ENCODE results near the gene MICU2. TPM values are rescaled to one million over a fixed set of nuclear protein-coding genes. Genes with fewer than 3 reads are reported as not detected.

The MICU2 gene
- total and polyA plus RNA-seq, 2 experiments from 2014 or later: 51.0 to 122 TPM

GRCh38 chr13:21501686-21502085, 102.3 kb downstream of the MICU2 start:
- peak overlapping the region; percentile 93 for H3K27ac Mint-ChIP-seq
- H3K4me3 Mint-ChIP-seq: no peak overlapping the region
- Histone ChIP-seq H3K27ac (ENCODE audit: low read depth) (no peak overlapping the region), H3F3A (replicated peaks; ENCODE audit: low read depth) (no peaks in the 10 kb centered on the region), H3K4me1 (ENCODE audit: insufficient read depth) (no peaks in the 10 kb centered on the region), H3K79me2 (replicated peaks; ENCODE audit: insufficient read depth) (no peaks in the 10 kb centered on the region), H3K27me3 (ENCODE audit: insufficient read depth) (no peaks in the 10 kb centered on the region), H4K20me1 (replicated peaks; ENCODE audit: insufficient read depth) (no peaks in the 10 kb centered on the region), H3K36me3 (ENCODE audit: insufficient read depth) (no peaks in the 10 kb centered on the region), H2AFZ (no peak overlapping the region), H3K9me2 (ENCODE audit: insufficient read depth) (no peaks in the 10 kb centered on the region), H3K4me2 (no peak overlapping the region), H3K4me3 (no peak overlapping the region)
- TF ChIP-seq CTCF (conservative IDR thresholded peaks at IDR 0.05; ENCODE audit: low read depth in 2 of 2): peak; percentile 49 to 52
- no peak for TF ChIP-seq CREB1 (CRISPR knock-in tag; IDR thresholded peaks at IDR 0.05; ENCODE audit: low read depth)
- peaks cover 16% of the 10 kb centered on the region for H3K36me3 Mint-ChIP-seq (ENCODE audit: low read depth)
- peaks cover 4% of the 10 kb centered on the region for H3K27me3 Mint-ChIP-seq (ENCODE audit: insufficient read depth, low read depth, poor library complexity)
- ATAC-seq: peak; percentile 72
- H3K4me1 Mint-ChIP-seq: peaks cover 3% of the 10 kb centered on the region; the same call in 2 of the 3 replicates
- peak; percentile 70 for DNase-seq (ENCODE audit: low spot score)
- H3K9me3 Mint-ChIP-seq: no peaks in the 10 kb centered on the region

GRCh38 chr13:21486322-21486721, 117.6 kb downstream of the MICU2 start:
- Histone ChIP-seq H3K4me3 (no peak overlapping the region), H3F3A (replicated peaks; ENCODE audit: low read depth) (no peaks in the 10 kb centered on the region), H3K79me2 (replicated peaks; ENCODE audit: insufficient read depth) (no peaks in the 10 kb centered on the region), H3K9me2 (ENCODE audit: insufficient read depth) (no peaks in the 10 kb centered on the region), H2AFZ (no peak overlapping the region), H3K27me3 (ENCODE audit: insufficient read depth) (no peaks in the 10 kb centered on the region), H3K4me2 (no peak overlapping the region), H3K27ac (ENCODE audit: low read depth) (no peak overlapping the region), H3K4me1 (ENCODE audit: insufficient read depth) (no peaks in the 10 kb centered on the region), H3K36me3 (ENCODE audit: insufficient read depth) (no peaks in the 10 kb centered on the region), H4K20me1 (replicated peaks; ENCODE audit: insufficient read depth) (no peaks in the 10 kb centered on the region)
- DNase-seq (ENCODE audit: low spot score): no peak
- H3K36me3 Mint-ChIP-seq (ENCODE audit: low read depth): peaks cover 42% of the 10 kb centered on the region
- ATAC-seq: no peak
- H3K4me1 Mint-ChIP-seq: no peaks in the 10 kb centered on the region
- peaks cover 2% of the 10 kb centered on the region for H3K27me3 Mint-ChIP-seq (ENCODE audit: insufficient read depth, low read depth, poor library complexity)
- peaks cover 38% of the 10 kb centered on the region for H3K9me3 Mint-ChIP-seq
- no peak overlapping the region for H3K4me3 Mint-ChIP-seq
- H3K27ac Mint-ChIP-seq: no peak overlapping the region
- no peak for TF ChIP-seq ZNF462 (CRISPR knock-in tag; IDR thresholded peaks at IDR 0.05)
- TF ChIP-seq POLR2AphosphoS5 (IDR thresholded peaks at IDR 0.05; ENCODE audit: low read depth): no peak
- TF ChIP-seq JUNB (IDR thresholded peaks at IDR 0.05; ENCODE audit: unreplicated experiment): no peak
- TF ChIP-seq STAT1 (IDR thresholded peaks at IDR 0.05; ENCODE audit: unreplicated experiment): no peak
- no peak for TF ChIP-seq CREB1 (CRISPR knock-in tag; IDR thresholded peaks at IDR 0.05; ENCODE audit: low read depth)
- TF ChIP-seq NANOG (IDR thresholded peaks at IDR 0.05; ENCODE audit: borderline replicate concordance): no peak
- no peak for TF ChIP-seq EZH2phosphoT487 (IDR thresholded peaks at IDR 0.05; ENCODE audit: unreplicated experiment)
- TF ChIP-seq CTCF (conservative IDR thresholded peaks at IDR 0.05; ENCODE audit: low read depth in 2 of 2): no peak
- no peak for TF ChIP-seq ZNF114 (CRISPR knock-in tag; IDR thresholded peaks at IDR 0.05)
- TF ChIP-seq ZNF331 (CRISPR knock-in tag; IDR thresholded peaks at IDR 0.05; ENCODE audit: low read depth): no peak
- no peak for TF ChIP-seq ETS1 (IDR thresholded peaks at IDR 0.05)

Measured in GM23338 (cell line).